Inferior parietal cortex (tissue), 1 donor: ENCODE measurements around the gene HAUS2.
"Not testable (repeated sequence)": the region's sequence is repeated elsewhere in the genome, so short reads cannot be mapped to it uniquely, and the experiment has no call there.

Experiments used
- DNase-seq: peaks from one replicate; pipeline ENCODE4 v3.0.0-alpha.2; 2016; ENCODE audit errors: extremely low spot score

The HAUS2 gene

DNA sequence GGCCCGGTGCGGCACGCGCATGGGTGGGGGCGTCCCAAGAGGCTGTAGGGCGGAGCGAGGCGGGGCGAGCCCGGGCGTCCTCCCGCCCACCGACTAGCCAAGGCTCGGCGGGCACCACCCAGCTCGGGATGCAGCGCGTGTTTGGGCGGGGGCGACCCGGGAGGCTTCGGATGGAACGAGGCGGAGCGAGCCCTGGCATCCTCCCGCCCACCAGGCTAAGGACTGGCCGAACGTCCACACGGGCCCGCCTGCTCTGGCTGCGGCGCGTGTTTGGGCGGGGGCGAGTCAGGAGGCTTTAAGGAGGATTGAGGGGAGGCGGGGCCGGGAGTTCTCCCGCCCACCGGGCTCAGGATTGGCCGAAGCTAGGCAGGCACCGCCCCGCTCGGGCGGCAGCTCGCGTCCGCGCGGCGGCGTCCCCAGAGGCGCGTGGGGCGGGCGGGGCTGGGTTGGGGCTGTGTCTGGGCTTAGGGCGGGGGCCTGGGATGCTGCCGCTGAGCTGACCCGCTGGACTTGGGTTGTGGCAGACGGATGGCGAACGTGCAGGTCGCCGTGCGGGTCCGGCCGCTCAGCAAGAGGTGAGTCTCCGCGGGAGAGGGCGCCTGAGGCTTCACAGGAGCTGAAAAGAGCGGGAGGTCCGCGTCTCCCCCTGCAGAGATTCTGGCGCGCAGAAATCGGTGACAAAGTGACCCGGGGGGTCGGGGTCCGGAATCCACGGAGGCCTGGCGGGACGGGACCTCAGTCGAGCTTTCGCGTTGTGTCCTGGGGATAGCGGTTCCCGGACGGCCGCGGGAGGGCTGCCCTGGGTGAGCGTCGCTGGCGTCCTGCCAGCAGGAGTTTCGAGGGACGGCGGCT, 26.8 kb downstream of the HAUS2 start, which contains the start of gene STARD9:
Gene STARD9, plus strand, starts transcription at position 419 of the 852 bp plus-strand sequence. Its CDS starts 110 bp downstream, at position 529.
- peak; percentile 95 for DNase-seq

DNA sequence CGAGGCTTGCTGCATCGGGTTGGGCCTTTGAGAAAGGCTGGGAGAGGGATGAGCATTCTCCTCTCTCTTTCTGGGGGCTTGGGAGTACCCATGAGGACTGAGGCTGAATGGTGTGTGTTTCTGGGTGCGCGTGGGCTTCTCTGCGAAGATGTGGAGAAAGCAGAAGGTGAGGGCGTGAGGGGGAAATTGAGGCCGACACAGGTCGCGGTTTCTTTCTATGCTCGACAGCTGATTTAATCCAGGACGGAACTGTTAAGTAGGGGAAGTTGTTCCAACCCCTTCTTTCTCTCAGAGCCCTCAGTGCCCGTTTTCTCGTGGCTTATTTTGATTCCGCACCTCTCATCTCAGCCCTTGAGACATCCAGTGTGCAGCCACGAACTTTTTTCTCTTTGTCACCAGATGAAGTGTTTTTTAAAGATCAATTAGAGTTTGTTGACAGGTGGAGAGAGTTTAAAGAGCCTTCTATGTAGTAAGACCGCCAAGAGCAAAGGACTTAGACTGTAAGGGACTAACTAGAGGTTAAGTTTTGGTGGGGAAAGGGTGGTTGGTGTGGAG, 27.5 kb downstream of the HAUS2 start:
- no peak for DNase-seq

DNA sequence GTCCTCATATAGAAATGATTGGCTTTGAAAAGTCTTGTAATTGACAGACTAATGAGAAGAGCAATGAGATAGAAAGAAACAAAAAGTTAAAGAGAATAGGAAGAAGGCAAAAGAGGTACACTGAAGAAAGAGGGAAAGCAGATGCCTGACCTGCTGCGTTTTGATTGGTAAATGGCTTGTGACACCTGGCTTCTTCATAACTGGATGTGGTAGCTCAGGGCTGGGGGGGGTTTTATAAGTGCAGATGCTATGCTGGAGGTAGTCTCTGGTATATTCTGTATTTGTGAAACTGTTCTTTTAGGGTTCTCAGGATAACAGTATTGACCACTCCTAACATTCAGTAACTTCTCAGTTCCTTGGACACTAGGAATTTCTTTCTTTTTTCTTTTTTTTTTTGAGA, 28.1 kb downstream of the HAUS2 start:
- no peak for DNase-seq

DNA sequence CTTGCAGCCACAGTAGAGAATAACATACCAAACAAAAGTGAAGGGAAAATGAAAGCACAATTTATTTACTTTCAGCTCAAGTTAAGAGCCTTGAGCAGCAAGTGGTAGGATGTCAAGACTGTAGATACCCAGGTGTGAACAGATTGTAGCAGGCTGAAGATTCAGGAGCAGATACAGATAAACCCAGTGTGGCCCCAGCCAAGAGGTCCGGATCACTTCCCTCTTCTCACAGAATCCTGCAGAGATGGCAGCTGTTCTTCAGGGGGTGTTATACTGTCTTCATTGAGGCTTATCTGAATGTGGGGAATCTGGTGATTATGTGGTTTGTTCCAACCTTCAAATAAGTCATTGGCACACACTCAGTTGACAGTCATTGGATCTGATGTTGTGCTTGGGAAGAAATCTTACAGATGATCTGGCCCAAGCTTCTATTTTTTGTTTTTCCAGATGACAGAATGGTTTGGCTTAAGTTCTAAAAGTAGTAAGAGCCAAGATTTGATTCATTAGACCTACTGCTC, 28.9 kb downstream of the HAUS2 start:
- DNase-seq: no peak

DNA sequence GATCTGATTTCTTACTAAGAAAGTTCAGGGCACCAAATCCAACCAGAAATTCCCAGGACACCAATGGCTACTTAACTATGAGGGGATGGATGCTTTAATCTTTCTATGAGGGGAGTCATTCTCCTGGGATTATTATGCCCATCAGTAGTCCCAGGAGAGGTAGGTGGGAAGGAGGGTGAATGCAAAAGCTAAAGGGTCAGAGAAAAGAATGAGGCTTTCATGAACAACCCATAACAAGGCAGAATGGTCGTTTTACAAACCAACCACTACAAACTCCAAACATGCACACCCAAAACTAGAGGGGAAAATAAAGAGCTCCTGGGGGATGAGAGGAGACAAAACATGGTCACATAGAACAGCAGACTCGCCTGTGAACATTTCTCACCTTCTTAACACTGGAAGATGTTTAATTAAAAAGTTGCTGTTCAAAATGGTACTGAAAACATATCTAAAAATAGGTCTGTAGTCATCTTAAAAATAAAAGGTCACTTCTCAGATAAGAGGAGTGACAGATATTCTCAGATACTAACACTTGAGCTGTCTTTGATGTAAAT, 30.4 kb downstream of the HAUS2 start:
- DNase-seq: no peak

DNA sequence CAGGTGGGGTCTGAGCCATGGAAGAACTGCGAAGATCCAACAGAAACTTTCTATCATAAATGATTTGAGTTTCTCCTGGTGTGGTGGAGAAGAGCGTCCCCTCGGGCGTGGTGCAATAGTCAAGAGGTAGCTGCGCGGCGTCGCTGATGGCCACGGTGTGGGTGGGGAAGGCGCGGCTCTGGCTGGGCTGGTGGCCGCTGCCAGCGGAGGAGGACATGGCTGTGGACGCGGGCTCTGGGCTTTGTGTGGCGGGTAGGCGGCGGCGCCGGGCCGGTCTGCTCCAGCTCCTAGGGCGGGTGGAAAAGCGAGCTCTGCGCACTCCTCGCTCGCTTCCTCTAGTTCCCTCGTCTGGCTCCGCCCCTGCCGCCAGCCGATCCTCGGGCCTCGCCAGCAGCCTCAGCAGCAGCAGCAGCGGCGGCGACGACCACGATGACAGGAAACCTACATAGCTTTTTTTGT, 32.7 kb downstream of the HAUS2 start:
- peak; percentile 81 for DNase-seq

DNA sequence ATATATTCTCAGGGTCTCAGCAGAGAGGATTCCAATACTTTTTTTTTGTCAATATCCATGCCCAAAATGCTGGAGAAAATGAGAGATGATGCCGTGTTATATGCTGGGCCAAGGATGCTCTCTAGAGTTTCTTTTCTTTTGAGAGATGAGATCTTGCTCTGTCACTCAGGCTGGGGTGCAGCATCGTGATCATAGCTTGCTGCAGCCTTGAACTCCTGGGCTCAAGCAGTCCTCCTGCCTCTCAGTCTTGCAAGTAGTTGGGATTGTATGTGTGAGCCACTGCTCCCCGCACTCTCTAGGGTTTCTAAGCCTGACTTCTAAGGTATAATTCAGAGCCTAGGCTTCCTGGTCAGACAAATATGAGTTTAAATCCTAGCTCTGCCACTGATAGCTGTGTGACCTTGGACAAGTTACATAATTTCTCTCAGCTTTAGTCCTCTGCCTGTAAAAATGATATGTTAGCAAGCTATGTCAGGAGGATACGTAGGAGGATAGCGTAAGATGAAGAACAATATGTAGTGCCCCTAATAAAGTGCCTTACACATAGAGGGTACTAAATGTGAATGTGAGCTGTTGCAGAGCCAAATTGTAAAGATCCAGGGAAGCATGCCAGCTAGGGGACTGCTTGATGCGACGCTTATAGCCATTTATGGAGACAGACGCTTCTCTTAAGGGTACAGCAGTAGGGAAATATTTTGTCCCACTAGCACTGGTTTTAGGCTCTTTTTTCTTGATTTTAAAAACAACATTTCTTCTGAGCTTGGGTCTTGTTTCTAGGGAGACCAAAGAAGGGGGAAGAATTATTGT, 34.1 kb downstream of the HAUS2 start:
- DNase-seq: peak; percentile 60

DNA sequence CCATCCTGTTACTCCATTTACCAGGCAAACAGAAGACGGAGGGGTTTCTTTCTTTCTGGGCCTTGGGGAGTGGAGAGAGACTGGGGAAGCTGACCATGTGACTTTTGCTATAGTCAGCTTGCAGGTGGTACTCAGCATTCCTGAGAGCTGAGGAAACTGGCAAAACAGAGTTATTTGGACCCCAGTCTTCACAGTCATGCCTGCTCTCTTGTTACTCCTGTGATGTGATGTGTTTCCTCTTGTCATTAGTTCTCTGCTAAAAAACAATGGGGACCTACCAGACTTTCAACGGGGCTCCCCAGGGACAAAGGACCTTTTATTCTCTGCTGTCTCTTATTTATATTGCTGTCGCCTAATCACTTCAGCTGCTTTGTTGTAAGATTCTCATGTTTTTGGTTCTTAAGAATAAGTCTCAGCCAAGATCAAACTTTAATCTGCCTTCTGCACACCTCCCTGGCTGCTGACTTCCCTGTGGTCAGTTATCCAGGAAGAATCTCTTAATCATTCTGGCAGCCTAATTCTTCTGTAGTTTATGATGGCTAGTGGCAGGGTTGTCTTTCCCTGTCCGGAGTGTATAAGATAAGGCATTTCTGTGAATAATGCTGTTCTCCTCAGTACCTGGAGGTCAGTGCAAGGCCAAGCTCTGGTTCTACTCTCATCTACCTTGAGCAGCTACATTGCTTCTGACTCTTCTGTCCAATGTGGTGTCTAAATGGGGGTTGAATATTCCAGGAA, 35.6 kb downstream of the HAUS2 start:
- DNase-seq: peak; percentile 70

DNA sequence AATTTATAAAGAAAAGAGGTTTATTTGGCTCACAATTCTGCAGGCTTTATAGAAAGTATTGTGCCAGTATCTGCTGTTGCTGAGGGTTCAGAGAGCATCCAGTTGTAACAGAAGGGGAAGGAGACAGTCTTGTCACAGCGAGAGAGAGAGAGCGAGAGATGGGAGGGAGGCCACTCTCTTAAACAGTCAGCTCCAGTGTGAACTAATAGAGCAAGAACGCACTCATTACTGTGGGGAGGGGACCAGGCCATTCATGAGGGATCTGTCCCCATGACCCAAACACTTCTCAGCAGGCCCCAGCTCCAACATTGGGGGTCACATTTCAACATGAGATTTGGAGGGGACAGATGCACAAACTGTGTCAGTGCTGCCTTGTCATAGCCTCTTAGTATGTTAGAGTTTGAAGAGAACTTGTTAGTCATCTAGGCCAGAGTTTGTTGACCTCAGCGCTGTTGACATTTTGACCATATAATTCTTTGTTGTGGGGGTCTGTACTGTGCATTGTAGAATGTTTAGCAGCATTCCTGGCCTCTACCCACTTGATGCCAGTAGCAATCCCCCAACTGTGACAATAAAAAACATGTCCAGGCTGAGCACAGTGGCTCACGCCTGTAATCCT, 42.1 kb downstream of the HAUS2 start:
- DNase-seq: no peak

DNA sequence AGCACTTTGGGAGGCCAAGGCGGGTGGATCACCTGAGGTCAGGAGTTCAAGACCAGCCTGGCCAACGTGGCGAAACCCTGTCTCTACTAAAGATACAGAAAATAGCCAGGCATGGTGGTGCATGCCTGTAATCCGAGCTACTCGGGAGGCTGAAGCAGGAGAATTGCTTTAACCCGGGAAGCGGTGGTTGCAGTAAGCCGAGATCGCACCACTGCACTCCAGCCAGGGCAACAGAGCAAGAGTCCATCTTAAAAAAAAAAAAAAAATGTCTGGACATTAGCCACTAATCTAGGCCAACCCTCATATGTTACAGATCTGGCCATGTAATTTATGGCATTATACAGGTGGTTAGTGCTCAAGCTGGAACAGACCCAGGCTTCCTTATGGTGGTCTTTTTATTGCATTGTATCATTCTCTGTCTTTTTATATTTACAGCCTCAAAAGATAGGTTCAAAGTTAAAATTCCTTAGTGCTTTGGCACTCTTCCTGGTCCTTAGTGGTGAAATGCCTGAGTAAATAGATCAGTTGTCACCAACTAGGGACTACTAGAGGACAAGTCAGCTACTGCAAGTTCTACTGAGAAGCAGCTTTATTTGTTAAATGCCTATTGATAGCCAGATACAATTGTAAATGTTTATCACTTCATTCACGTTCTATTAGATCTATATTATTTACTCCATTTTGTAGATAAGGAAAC, 42.7 kb downstream of the HAUS2 start:
- no peak for DNase-seq

DNA sequence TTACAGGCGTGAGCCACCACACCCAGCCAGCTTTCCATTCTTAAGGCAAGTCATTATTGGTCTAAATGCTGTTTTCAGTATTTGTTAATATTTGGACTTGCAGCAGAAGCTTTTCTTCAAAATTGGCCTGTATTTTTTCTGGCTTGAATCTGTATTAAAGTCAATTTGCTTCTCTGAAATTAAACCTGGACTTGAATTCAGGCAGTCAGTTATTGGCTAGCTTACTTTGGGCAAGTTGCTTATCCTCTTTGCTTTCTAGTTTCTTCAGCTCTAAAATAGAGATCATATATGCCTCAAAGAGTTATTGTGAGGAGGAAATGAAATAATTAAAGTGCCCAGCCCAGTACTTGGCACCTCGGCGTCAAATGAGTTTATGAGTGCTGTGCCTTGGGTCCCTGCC, 44.1 kb downstream of the HAUS2 start:
- no peak for DNase-seq

DNA sequence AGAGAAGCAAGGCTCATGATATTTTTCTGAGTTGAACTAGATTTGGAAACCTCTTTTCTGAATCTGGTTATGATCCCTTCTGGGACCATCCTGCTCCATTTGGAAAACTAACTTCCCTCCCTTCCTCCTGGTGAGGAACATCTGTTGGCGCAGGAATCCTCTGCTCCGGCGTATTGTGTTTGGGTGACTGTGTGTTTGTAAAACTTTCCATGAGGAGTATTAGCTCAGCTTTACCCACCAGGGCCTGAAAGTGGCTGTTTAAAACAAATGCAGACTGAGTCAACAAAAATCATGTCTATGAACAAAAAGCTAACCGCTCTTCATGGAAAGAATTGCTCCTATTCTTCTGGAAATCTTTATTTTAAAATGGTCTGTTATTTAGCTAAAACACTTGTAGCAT, 44.5 kb downstream of the HAUS2 start:
- no peak for DNase-seq

DNA sequence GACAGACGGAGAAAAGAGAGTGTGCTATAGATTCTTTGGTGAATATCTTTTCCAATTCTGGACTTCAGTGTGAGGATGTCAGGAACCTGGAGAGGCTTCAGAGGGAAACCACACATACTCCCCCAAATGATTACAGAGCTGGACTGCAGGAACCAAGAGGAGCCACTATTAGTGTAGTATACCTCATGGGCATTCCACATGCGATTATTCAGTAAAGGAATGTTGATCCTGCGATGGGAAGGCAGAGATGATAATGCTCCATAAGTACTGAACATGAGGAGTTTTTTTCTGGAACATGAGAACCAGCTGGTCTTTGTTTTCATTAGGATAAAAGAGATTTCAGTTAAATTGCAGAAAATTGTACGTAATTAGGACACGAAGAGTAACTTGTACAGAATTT, 45.5 kb downstream of the HAUS2 start:
- DNase-seq: no peak

DNA sequence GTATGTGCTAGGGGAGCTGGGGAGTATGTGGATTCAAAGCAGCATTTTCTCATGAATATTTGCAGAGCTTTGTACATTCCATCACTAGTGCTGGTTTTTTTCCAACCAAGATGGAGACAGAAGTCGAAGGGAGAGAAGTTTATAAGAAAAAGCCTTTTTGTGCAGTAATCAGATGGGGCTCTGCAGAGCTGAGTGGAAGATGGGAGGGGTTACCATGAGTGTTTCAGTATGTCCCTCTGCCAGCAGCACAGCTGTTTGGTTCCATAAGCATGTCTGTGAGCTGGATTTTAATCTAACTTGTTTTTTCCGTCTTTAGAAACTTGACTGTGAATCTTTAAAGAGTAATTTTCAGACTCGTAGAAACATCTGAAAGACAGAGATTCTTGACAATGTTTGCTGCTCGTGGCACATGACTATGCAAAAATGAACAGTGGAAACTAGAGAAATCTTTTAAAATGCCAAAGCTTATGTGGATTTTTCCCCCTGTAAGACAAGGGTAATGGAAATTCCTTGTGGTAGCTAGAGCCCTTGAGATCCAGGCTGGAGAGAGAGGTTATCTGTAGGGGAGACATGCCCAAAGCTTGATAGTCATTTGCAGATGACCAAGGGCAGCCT, 47.1 kb downstream of the HAUS2 start:
- DNase-seq: no peak

DNA sequence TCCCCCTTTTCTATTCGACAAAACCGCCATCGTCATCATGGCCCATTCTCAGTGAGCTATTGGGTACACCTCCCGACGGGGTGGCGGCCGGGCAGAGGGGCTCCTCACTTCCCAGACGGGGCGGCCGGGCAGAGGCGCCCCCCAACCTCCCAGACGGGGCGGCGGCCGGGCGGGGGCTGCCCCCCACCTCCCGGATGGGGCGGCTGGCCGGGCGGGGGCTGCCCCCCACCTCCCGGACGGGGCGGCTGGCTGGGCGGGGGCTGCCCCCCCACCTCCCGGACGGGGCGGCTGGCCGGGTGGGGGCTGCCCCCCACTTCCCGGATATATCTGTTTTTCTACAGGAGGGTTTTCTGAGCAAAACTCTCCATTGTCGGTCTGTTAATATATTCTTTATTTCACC, 52.7 kb downstream of the HAUS2 start:
- DNase-seq: not testable (repeated sequence)

DNA sequence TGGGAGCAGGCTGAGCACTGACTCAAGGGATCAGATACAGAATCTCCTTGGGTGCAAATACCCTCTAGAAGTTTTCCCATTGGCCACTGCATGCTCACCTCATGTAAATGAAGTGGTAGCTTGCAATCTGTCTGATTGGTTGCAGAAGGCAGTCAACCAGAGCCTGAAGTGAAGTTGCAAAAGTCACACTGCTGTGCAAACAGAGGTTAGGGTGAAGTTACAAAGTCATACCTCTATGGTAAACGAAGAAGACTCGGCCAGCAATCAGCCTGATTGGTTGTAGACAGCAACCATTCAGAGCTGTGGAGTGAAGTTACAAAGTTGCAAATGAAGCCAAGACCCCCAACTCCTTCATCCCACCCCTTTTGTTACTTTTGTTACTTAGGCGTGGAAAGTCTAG, 53.9 kb downstream of the HAUS2 start:
- no peak for DNase-seq

DNA sequence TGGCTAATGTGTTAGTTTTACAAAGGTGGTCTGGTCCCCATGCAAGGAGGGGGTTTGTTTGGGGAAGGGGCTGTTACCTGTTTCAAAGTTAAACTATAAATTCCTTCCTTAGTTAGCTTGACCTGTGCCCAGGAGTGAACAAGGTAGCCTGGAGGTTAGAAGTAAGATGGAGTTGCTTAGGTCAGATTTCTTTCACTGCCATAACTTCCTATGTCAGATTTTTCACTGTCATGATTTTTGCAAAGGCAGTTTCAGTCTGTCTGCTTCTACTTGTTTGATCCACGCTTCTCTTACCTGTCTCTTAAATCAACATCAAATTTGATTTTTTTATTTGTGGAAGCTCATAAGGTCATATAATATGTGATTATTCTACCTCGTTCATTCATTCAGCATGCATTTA, 55.3 kb downstream of the HAUS2 start:
- no peak for DNase-seq

DNA sequence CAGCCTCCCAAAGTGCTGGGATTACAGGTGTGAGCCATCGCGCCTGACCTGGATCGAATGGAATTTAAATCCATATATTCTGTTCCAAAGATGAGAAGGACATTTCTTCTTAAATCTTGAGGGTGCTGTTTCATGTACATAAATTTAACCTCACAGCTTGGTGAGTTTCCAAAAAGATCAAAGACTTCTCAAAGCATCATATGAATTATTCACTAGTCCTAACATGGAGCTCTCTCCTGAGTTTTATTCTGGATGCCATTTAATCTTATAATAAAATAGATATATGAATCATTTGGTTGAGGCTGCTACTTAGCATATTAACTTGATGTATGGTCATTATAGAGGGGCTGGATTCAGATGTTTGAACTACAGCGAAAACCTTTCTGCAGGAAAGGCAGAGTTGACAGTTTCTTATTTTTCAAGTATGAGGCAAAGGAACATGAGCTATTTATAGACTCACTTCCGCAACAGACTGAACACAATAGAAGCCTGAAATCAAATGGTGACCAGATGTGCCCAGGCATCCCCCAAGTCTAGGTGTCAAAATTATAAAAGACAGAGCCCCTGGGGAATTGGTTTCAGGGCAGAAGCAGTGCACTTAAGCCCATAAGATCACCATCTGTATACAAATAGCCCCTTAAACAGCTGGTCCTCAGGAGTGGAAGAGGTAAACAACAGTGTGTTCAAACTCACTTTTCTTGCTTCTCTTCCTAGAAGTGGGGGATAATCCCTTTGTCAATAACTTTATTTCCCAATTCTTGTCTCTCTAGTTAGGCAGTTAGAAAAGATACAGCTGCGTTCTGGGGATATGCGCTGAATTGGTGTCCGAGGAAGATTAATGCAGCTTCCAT, 56.5 kb downstream of the HAUS2 start:
- no peak for DNase-seq

DNA sequence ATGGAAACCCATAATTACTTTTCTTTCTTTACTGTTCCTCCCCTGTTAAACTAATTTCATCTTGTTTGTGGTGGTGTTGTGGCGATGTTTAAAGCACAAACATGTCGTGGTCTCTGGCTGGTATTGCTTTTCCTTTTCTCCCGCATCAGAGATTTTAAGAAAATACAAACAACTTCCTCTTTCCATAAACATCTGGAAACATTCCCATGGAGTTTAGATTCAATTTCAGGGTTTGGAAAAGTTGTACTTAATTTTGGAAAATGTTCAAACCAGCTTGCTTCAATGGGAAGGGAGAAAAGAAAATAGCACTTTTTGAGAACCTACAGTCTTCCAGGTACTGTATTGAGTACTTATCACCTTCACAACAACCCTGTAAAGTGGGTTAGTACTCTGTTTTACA, 57.2 kb downstream of the HAUS2 start:
- DNase-seq: no peak
